Keratinocyte (primary cell): ENCODE data around the gene RALGPS1. TPM values are rescaled to one million over a fixed set of nuclear protein-coding genes. Genes with fewer than 3 reads are reported as not detected.

Source experiments
- DNase-seq: peaks from one replicate; pipeline ENCODE4 v3.0.0-alpha.2; 2011; ENCODE audit warnings: low read depth, missing footprints, low spot score
- FAIRE-seq: peaks from 2 replicates; lab custom pipeline; 2011; peaks lifted over from hg19 to GRCh38; lab: Jason Lieb, UNC
- H2AFZ ChIP-seq: 2 replicates; pipeline ENCODE4 v1.6.0; 2012; ENCODE audit warnings: low read length, control low read depth, inconsistent platforms; ENCODE audit not compliant: control insufficient read depth
- H3K27ac ChIP-seq: 2 replicates; pipeline ENCODE4 v1.5.1; 2011; ENCODE audit warnings: low read length; ENCODE audit not compliant: control insufficient read depth, insufficient read depth
- H3K27me3 ChIP-seq: 3 replicates; pipeline ENCODE4 v1.6.0; 2011; ENCODE audit warnings: low read length; ENCODE audit not compliant: control insufficient read depth, insufficient read depth; ENCODE audit errors: extremely low read depth
- H3K36me3 ChIP-seq, 2 experiments: 2 replicates in 1 of 2; 3 replicates in 1 of 2; pipeline ENCODE4 v1.5.1; 2011; ENCODE audit warnings: low read length in 2 of 2, mild to moderate bottlenecking in 1 of 2; ENCODE audit not compliant: control insufficient read depth in 2 of 2, insufficient read depth in 2 of 2; ENCODE audit errors: extremely low read depth in 1 of 2
- H3K4me1 ChIP-seq: 3 replicates; pipeline ENCODE4 v1.5.1; 2011; ENCODE audit warnings: low read length; ENCODE audit not compliant: control insufficient read depth, insufficient read depth; ENCODE audit errors: extremely low read depth
- H3K4me2 ChIP-seq: 3 replicates; pipeline ENCODE4 v1.6.0; 2011; ENCODE audit warnings: low read depth, low read length; ENCODE audit not compliant: control insufficient read depth, insufficient read depth; ENCODE audit errors: extremely low read depth
- H3K4me3 ChIP-seq, 3 experiments: fragments of 200-600 bp in 1 of 3; sonication (generic) in 1 of 3; 2 replicates in 2 of 3; 3 replicates in 1 of 3; pipeline ENCODE4 v1.5.1; 2011 to 2016; ENCODE audit warnings: low read length in 3 of 3, mild to moderate bottlenecking in 3 of 3, control low read depth in 2 of 3, inconsistent platforms in 1 of 3, low read depth in 1 of 3, mixed read lengths in 1 of 3, mixed run types in 1 of 3, moderate library complexity in 1 of 3; ENCODE audit not compliant: control insufficient read depth in 2 of 3, insufficient read depth in 2 of 3; ENCODE audit errors: extremely low read depth in 1 of 3
- H3K79me2 ChIP-seq: 2 replicates; pipeline ENCODE4 v1.6.0; 2012; ENCODE audit warnings: low read length; ENCODE audit not compliant: control insufficient read depth, insufficient read depth
- H3K9ac ChIP-seq: 3 replicates; pipeline ENCODE4 v1.6.0; 2011; ENCODE audit warnings: low read length; ENCODE audit not compliant: control insufficient read depth, insufficient read depth; ENCODE audit errors: extremely low read depth
- H3K9me1 ChIP-seq: 3 replicates; pipeline ENCODE4 v1.6.0; 2011; ENCODE audit warnings: low read length; ENCODE audit not compliant: control insufficient read depth, insufficient read depth; ENCODE audit errors: extremely low read depth
- H3K9me3 ChIP-seq: 2 replicates; pipeline ENCODE4 v1.5.1; 2012; ENCODE audit warnings: low read depth, low read length; ENCODE audit not compliant: control insufficient read depth
- H4K20me1 ChIP-seq: 3 replicates; pipeline ENCODE4 v1.6.0; 2011; ENCODE audit warnings: low read length; ENCODE audit not compliant: control insufficient read depth, insufficient read depth; ENCODE audit errors: extremely low read depth
- CTCF ChIP-seq, 3 experiments: IDR thresholded peaks in 1 of 3; conservative IDR thresholded peaks in 1 of 3; optimal IDR thresholded peaks in 1 of 3; 2 replicates in 2 of 3; 3 replicates in 1 of 3; pipeline versions ENCODE3 to v1.5.1; 2011; ENCODE audit warnings: low read length in 3 of 3, mild to moderate bottlenecking in 3 of 3, moderate library complexity in 2 of 3, control low read depth in 1 of 3, inconsistent platforms in 1 of 3; ENCODE audit not compliant: insufficient read depth in 2 of 3; ENCODE audit errors: extremely low read depth in 1 of 3
- EZH2 ChIP-seq: IDR thresholded peaks from one replicate; pipeline ENCODE4 v1.6.1; 2012; ENCODE audit warnings: inconsistent platforms, mild to moderate bottlenecking, low read length, moderate library complexity
- dilution Hi-C: fragments of 300-500 bp; cut with MboI; formaldehyde crosslinking; loops from one replicate; pipeline ENCODE4 v1.7.0; 2020; ENCODE audit warnings: low sequenced_read_pairs; ENCODE audit not compliant: extremely low pct_ligation_motif_present
- polyA plus RNA-seq, 5 experiments: library from polyadenylated mRNA; depleted of rRNA in 3 of 5; stranded (reverse) in 3 of 5; stranded (forward) in 1 of 5; unstranded in 1 of 5; fragments of >200 nt; gene quantifications; 1 replicate in 1 of 5; 2 replicates in 3 of 5; 3 replicates in 1 of 5; pipeline versions ENCODE4 v1.2.1 to v1.2.3, GENCODE V29; 2011 to 2012; ENCODE audit warnings: missing spikeins in 2 of 5, low read depth in 1 of 5, low replicate concordance in 1 of 5

The RALGPS1 gene
- polyA plus RNA-seq, 1 donor (not counting 4 experiments of a cell fraction or from before 2014, with no cell fraction given): 0.56 TPM

- no peak for DNase-seq
- no peak overlapping the region for H3K4me2 ChIP-seq
- no peaks in the 10 kb centered on the region for H3K79me2 ChIP-seq
- no peaks in the 10 kb centered on the region for H4K20me1 ChIP-seq
- no peak for FAIRE-seq
- H3K9me3 ChIP-seq: no peaks in the 10 kb centered on the region
- H3K9me1 ChIP-seq: no peaks in the 10 kb centered on the region
- H3K27ac ChIP-seq: no peak overlapping the region
- no peak overlapping the region for H2AFZ ChIP-seq
- H3K4me3 ChIP-seq: no peak overlapping the region
- no peak overlapping the region for H3K9ac ChIP-seq
- dilution Hi-C loops: no loop called here
- peaks cover 3% of the 10 kb centered on the region for H3K27me3 ChIP-seq
- no peaks in the 10 kb centered on the region for H3K36me3 ChIP-seq
- H3K4me1 ChIP-seq: no peaks in the 10 kb centered on the region
- no peak for TF ChIP-seq CTCF (optimal IDR thresholded peaks at IDR 0.05 in 1 of 3, IDR thresholded peaks at IDR 0.05 in 1 of 3, conservative IDR thresholded peaks at IDR 0.05 in 1 of 3; ENCODE audit: extremely low read depth in 1 of 3, insufficient read depth in 2 of 3, low read length in 3 of 3)
- TF ChIP-seq EZH2: no peak
Observed at GRCh38 chr9:127033789-127034188, 119.2 kb downstream of the RALGPS1 start.

GRCh38 chr9:127034691-127035090 is 120.1 kb downstream of the RALGPS1 start:
- Histone ChIP-seq H2AFZ (no peak overlapping the region), H3K9me3 (no peaks in the 10 kb centered on the region), H3K4me1 (no peaks in the 10 kb centered on the region), H4K20me1 (no peaks in the 10 kb centered on the region), H3K27me3 (peaks cover 3% of the 10 kb centered on the region), H3K4me2 (no peak overlapping the region), H3K4me3 (no peak overlapping the region), H3K79me2 (no peaks in the 10 kb centered on the region), H3K9ac (no peak overlapping the region), H3K36me3 (no peaks in the 10 kb centered on the region), H3K27ac (no peak overlapping the region), H3K9me1 (no peaks in the 10 kb centered on the region)
- DNase-seq (no peak), FAIRE-seq (no peak)
- dilution Hi-C loops: no loop called here
- TF ChIP-seq CTCF (optimal IDR thresholded peaks at IDR 0.05 in 1 of 3, IDR thresholded peaks at IDR 0.05 in 1 of 3, conservative IDR thresholded peaks at IDR 0.05 in 1 of 3; ENCODE audit: extremely low read depth in 1 of 3, insufficient read depth in 2 of 3, low read length in 3 of 3) (no peak), EZH2 (no peak)
